H1 (cell line): ENCODE data around the gene CCDC38. TPM values are rescaled to one million over a fixed set of nuclear protein-coding genes. Genes with fewer than 3 reads are reported as not detected.

Experiments used
- ATF2 ChIP-seq: IDR thresholded peaks from 2 replicates; pipeline ENCODE4 v1.6.1; 2012; ENCODE audit warnings: low read length, inconsistent platforms
- polyA plus RNA-seq, 7 experiments: library from polyadenylated mRNA; depleted of rRNA in 3 of 7; stranded (reverse) in 5 of 7; unstranded in 2 of 7; fragments of >200 nt in 5 of 7; fragments of 200-250 nt in 2 of 7; gene quantifications; 1 replicate in 5 of 7; 2 replicates in 1 of 7; 4 replicates in 1 of 7; pipeline versions ENCODE4 v1.2.1 to v1.2.3, GENCODE V29; 2011 to 2013; ENCODE audit warnings: missing spikeins in 2 of 7, mixed read lengths in 2 of 7
- total RNA-seq: library from RNA; stranded (reverse); fragmentation: NEBNext Ultra II Directional; extraction: Animal tissue kit (Norgen Biotek cat#: 25700); gene quantifications from 2 replicates; pipeline ENCODE4 v1.2.1, GENCODE V29; 2021

CCDC38 gene
- total and polyA plus RNA-seq, 2 of the 8 experiments (the other 6 are each of a cell fraction or from before 2014, with no cell fraction given), result not detected

GRCh38 chr12:95972832-95973456 lies 30.5 kb upstream of the CCDC38 start (continued):
- TF ChIP-seq ATF2, result no peak
